GM19043 (cell line): ENCODE data around the gene GALNT6.
"Not testable (repeated sequence)": the region's sequence is repeated elsewhere in the genome, so short reads cannot be mapped to it uniquely, and the experiment has no call there.

Experiments
- ATAC-seq: cut with Tn5 transposase; IDR thresholded peaks from one replicate; pipeline ENCODE4 v1.9.1; 2021; ENCODE audit warnings: low read depth; ENCODE audit not compliant: unreplicated experiment

The GALNT6 gene

DNA sequence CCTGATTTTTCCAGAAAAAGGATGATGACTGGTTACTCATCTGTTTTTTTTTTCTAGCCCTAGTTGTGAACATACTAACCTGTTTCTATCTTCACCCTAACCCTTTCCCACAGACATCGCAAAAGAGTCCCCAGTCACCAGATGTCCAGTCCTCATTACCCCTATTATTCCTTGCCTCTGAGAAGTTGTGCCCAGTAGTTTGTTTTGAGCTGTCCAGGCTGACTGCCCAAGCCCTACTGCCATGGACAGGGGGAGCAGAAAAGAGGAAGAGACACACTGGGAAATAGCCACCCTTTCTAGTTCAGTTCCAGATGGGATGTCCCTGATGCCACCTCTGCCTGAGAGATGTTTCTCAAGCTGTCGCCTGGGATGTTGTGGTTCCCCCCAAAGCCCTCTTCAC is 30.9 kb downstream of the GALNT6 start:
- no peak for ATAC-seq

- ATAC-seq, result no peak
Observed at GRCh38 chr12:51359851-51360250, 31.4 kb downstream of the GALNT6 start.

- no peak for ATAC-seq
Observed at GRCh38 chr12:51358496-51358895, 32.7 kb downstream of the GALNT6 start.

- ATAC-seq, result no peak
Observed at GRCh38 chr12:51357374-51358047, 33.7 kb downstream of the GALNT6 start.

DNA sequence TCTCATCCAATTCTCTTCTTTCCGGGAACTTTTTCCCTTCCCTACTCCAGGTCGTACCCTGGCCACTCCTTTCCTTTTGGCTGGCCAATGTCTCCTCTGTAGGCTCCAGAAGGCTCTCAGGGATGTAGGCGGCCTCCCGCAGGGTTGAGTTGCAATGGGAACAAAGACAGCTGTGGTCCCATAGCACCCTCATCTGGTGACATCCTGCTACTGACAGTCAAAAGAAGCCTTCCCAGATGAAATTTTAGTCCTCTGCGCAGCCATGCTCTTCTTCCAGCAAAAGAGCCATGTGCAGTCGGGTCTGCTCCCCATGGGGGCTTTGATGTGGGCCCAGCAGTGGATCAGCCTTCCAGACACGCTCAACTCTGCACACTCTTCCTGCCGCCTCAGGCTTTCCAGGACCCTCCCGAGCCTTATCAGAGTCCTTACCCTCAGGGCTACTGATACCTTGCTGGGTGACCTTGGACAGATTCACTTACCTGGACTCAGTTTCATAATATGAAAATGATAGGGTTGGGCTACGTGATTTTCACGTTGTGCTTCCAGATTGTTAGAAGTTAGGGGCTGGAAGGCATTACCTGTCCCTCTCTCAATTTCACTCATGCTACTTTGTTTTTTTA is 39.2 kb downstream of the GALNT6 start:
- no peak for ATAC-seq

GRCh38 chr12:51349026-51349425 is 42.2 kb downstream of the GALNT6 start:
- ATAC-seq, result no peak

DNA sequence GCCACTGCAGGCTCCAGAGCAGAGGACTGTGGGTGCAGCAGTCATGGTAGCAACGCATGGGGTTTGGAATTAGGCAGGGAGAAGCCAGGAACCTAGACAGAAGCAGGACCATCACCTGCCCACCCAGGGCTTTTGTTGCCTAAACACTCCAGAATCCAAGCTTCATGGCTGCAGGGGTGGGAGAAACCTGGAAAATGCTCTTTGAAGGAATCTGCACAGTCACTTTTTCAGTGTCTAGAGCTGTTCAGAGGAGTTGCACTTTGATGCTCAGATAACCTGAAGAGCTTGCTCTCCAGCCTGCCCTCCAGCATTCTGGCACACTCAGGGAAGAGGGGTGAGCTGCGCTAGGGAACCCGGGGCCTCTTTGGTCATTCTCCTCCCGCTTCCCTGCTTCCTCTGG is 43.1 kb downstream of the GALNT6 start:
- ATAC-seq, result no peak

GRCh38 chr12:51346581-51346980 is 44.6 kb downstream of the GALNT6 start, which contains the start of gene CELA1:
TSS of gene CELA1 (minus strand) at chr12:51346679. CDS start at chr12:51346638, 41 bp downstream.
- ATAC-seq, result no peak

DNA sequence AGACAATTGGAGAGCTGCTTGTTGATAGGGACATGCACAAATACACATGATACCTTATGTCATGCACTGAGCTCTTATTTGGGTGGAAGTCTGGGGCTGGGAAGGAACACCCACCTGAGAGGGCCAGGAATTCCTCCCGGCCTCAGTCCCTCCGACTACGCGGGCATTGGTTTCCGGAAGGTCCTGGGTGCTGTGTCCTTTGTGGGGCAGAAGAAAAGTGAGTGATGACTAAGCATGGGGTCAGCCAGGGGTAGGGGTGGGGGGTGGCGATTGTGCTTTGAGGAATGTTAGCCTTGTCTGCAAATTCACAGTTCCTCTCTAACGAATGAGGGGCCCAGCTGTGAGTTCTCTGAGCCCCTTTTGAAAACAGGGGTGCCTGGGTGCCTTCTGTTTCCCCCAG is 45.5 kb downstream of the GALNT6 start:
- ATAC-seq, result no peak

DNA sequence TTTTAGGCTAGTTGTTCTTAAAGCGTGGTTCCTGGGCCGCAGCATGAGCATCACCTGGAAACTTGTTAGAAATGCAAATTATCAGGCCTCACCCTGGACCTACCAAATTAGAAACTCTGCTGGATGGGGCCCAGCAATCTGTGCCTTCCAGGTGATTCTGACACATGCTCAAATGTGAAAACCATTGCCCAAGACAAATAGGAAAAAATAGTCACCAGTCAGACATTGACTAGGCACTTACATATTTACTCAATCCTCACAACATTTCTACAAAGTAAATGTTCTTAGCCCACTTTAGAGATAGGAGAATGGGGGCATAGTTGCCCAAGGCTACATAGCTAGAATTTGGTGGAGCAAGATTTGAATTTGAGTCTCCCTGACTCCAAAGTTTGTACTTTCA is 48.0 kb downstream of the GALNT6 start:
- no peak for ATAC-seq

DNA sequence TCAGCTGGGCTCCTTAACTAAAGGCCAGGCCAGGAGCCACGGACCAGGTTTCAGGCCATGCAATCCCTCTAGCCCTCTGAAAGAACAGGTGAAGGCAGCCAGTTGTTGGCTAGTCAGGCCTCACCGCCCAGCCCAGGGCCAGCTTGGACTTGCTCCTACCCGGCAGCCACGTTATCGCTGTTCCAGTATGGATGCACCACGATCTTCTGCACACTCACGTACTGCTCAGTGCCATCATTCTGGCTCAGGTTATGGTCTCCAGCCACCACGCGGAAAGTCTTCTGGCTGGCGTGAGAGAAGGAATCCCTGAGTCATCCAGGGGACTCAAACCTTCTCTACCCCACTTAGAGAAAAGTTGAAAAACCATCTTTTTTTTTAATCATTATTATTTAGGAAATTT is 48.8 kb downstream of the GALNT6 start:
- ATAC-seq, result no peak

- no peak for ATAC-seq
Observed at GRCh38 chr12:51341251-51342007, 49.8 kb downstream of the GALNT6 start.

DNA sequence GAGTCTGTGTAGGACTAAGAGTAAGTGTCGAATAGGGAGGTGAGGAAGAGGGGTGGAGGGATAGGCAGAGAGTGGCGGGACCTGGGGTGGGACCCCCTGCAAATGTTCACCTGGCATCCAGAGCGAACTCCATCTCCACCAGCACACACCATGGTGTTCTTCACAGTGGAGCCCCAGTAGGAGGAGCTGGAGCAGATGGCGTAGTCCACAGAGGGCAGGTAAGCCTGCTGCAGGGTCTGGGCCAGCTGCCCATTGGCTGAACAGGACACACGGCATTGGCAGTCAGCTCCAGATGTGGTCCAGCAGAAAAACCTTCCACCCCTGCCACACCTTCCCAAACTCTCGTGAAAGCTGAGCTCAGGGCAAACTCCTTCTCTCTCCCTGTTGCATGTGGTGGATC is 51.5 kb downstream of the GALNT6 start:
- no peak for ATAC-seq

DNA sequence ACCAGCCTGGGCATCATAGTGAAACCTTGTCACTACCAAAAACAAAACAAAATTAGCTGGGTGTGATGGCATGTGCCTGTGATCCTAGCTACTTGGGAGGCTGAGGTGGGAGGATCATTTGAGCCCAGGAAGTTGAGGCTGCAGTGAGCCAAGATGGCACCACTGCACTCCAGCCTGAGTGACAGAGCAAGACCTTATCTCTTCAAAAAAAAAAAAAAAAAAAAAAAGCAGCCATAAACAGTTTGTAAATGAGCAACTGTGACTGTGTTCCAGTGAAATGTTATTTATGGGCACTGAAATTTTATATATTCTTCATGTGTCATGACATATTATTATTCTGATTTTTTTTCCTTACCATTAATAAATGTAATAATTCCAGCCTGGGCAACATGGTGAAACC is 53.9 kb downstream of the GALNT6 start:
- ATAC-seq, result not testable (repeated sequence)

- no peak for ATAC-seq
Observed at GRCh38 chr12:51335931-51336330, 55.3 kb downstream of the GALNT6 start.

GRCh38 chr12:51334764-51335163 is 56.4 kb downstream of the GALNT6 start:
- ATAC-seq, result no peak

GRCh38 chr12:51333536-51333935 is 57.7 kb downstream of the GALNT6 start:
- ATAC-seq, result no peak

- ATAC-seq, result no peak
Observed at GRCh38 chr12:51330186-51330585, 61.0 kb downstream of the GALNT6 start.

DNA sequence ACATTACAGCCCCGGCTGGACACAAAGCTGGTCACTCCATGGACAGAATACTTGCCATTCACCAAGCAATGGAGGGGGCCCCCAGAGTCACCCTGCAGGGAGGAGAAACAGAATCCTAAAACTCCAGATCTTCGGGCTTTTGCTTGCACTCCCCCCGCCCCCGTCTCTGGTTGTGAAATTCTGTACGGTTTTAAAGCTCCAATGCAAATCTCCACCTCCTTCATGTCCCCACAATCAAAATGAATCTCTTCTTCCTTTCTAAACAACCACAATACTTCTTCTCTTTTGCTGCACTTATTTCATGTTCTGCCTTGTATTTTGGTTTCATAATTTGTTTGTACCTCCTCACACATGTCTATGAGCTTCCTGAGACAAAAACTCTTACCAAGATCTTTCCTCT is 61.5 kb downstream of the GALNT6 start:
- no peak for ATAC-seq

DNA sequence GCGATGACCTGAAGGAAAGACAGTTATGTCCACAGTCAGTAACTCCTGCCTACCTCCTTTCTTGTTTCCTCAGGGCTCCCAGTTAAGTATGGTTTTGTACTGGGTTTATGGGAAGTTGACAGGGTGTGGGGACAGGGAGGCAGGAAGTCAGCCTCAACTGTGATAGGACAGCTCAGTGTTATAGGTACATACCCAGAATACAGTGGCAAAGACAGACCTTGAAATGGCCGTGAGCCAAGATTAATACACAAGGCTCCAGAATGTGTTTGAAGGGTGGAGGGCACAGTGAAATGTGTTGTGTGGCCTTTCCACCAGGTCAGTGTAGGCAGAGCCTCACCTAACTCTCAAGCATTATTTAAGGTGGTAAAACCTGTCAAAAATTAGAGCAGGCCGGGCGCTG is 62.6 kb downstream of the GALNT6 start:
- ATAC-seq, result no peak

- ATAC-seq, result peak; percentile 46
Observed at GRCh38 chr12:51326698-51327439, 64.3 kb downstream of the GALNT6 start.
